Gastrocnemius medialis (tissue), 4 donors: ENCODE results near the gene COG1. TPM values are rescaled to one million over a fixed set of nuclear protein-coding genes. Genes with fewer than 3 reads are reported as not detected.

Experiments used
- ATAC-seq, 2 donors: fragments of 150-250 bp; one replicate each; pipeline ENCODE4 v1.9.1; 2016
- DNase-seq, 2 donors: peaks; one replicate each; pipeline ENCODE4 v3.0.0-alpha.2; 2019
- H3K27ac ChIP-seq, 4 donors: fragments of 200-600 bp; sonication (generic); 1 replicate in 1 of 4; 2 replicates in 3 of 4; pipeline ENCODE4 v1.5.1; 2016 to 2018; ENCODE audit warnings: mild to moderate bottlenecking in 2 of 4, moderate library complexity in 1 of 4
- H3K27me3 ChIP-seq, 3 donors: fragments of 200-600 bp; sonication (generic) in 2 of 3; 1 replicate in 1 of 3; 2 replicates in 2 of 3; pipeline versions ENCODE4 v1.5.1 to v1.6.0; 2016 to 2019; ENCODE audit warnings: mild to moderate bottlenecking in 1 of 3, moderate library complexity in 1 of 3
- H3K36me3 ChIP-seq, 2 donors: fragments of 200-600 bp; sonication (generic) in 1 of 2; one replicate each; pipeline ENCODE4 v1.5.1; 2017 to 2018
- H3K4me1 ChIP-seq, 2 donors: fragments of 200-600 bp; sonication (generic) in 1 of 2; one replicate each; pipeline ENCODE4 v1.5.1; 2016 to 2017; ENCODE audit warnings: mild to moderate bottlenecking in 2 of 2
- H3K4me3 ChIP-seq, 4 donors: fragments of 200-600 bp; sonication (generic) in 3 of 4; 1 replicate in 1 of 4; 2 replicates in 3 of 4; pipeline ENCODE4 v1.5.1; 2016 to 2019; ENCODE audit warnings: mild to moderate bottlenecking in 2 of 4
- H3K9me3 ChIP-seq, 3 donors: fragments of 200-600 bp; sonication (generic) in 2 of 3; 1 replicate in 1 of 3; 2 replicates in 2 of 3; pipeline ENCODE4 v1.5.1; 2016 to 2019
- POLR2A ChIP-seq, 2 donors: fragments of 450-650 bp; IDR thresholded peaks; one replicate each; pipeline ENCODE4 v1.6.1; 2017; ENCODE audit warnings: antibody characterized with exemption in 2 of 2, mild to moderate bottlenecking in 2 of 2, moderate library complexity in 2 of 2
- in situ Hi-C, 4 donors: fragments of 200-750 bp; cut with MboI; loops; one replicate each; pipeline versions ENCODE4 v1.15.0 to v1.8.0; 2017; ENCODE audit warnings: low sequenced_read_pairs in 4 of 4
- intact Hi-C: fragments of 100-400 bp; cut with DNase I; formaldehyde crosslinking; loops from one replicate; pipeline ENCODE4 v1.15.1; 2023; ENCODE audit warnings: low total_unique reads
- total RNA-seq, 4 donors: library from RNA; depleted of rRNA; stranded (reverse); fragments of >200 nt; gene quantifications; one replicate each; pipeline versions ENCODE4 v1.1.0 to v1.2.3, GENCODE V29; 2016
- TF ChIP-seq, protein P1 (sequence below), 5 experiments: fragments of 450-650 bp in 3 of 5; fragments of 200-600 bp in 2 of 5; sonication (generic) in 2 of 5; IDR thresholded peaks in 4 of 5; conservative IDR thresholded peaks in 1 of 5; 1 replicate in 4 of 5; 2 replicates in 1 of 5; pipeline ENCODE4 v1.5.1; 2016 to 2019; ENCODE audit warnings: antibody characterized with exemption in 5 of 5, mild to moderate bottlenecking in 3 of 5, moderate library complexity in 3 of 5

COG1 gene
- total RNA-seq, 4 donors from 2014 or later, result 21.2 to 34.7 (median 26.7) TPM

DNA sequence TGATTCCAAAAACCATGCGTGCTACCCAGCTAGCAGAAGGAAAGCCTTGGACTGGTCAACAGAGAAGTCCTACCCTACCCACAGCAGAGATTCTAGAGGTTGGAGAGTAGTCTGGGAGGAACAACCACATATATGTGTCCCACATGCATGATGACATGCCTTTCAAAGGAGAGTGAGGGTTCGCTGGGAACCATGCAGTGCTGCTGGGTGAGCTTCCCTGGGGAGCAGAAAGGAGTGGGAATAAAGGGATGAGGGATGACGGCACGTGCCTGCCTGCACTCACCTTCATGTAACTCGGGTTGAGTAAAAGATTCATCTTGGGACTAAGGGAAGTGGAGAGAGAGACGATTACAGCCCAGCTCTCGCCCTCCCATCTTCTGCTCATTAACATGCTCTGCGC, 59.0 kb downstream of the COG1 start:
- no peak for ATAC-seq
- H3K4me3 ChIP-seq, result no peak overlapping the region
- DNase-seq, result no peak
- H3K36me3 ChIP-seq, result peaks cover 0 to 6% of the 10 kb centered on the region in 2 donors
- H3K27ac ChIP-seq, result no peak overlapping the region
- no peaks in the 10 kb centered on the region for H3K4me1 ChIP-seq
- no peaks in the 10 kb centered on the region for H3K27me3 ChIP-seq
- H3K9me3 ChIP-seq, result no peaks in the 10 kb centered on the region
- TF ChIP-seq, protein P1, sequence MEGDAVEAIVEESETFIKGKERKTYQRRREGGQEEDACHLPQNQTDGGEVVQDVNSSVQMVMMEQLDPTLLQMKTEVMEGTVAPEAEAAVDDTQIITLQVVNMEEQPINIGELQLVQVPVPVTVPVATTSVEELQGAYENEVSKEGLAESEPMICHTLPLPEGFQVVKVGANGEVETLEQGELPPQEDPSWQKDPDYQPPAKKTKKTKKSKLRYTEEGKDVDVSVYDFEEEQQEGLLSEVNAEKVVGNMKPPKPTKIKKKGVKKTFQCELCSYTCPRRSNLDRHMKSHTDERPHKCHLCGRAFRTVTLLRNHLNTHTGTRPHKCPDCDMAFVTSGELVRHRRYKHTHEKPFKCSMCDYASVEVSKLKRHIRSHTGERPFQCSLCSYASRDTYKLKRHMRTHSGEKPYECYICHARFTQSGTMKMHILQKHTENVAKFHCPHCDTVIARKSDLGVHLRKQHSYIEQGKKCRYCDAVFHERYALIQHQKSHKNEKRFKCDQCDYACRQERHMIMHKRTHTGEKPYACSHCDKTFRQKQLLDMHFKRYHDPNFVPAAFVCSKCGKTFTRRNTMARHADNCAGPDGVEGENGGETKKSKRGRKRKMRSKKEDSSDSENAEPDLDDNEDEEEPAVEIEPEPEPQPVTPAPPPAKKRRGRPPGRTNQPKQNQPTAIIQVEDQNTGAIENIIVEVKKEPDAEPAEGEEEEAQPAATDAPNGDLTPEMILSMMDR (IDR thresholded peaks at IDR 0.05 in 4 of 5, conservative IDR thresholded peaks at IDR 0.05 in 1 of 5), result no peak
- TF ChIP-seq POLR2A (IDR thresholded peaks at IDR 0.05), result no peak
- in situ Hi-C loops, result loop anchor here in 3 of 4 donors (5.0 to 10.0 kb wide), 2 partner anchors 63 to 120 kb away; partner anchors contain the start of gene CDC42EP4 (in 1 of the 3)
- intact Hi-C loops, result no loop called here

DNA sequence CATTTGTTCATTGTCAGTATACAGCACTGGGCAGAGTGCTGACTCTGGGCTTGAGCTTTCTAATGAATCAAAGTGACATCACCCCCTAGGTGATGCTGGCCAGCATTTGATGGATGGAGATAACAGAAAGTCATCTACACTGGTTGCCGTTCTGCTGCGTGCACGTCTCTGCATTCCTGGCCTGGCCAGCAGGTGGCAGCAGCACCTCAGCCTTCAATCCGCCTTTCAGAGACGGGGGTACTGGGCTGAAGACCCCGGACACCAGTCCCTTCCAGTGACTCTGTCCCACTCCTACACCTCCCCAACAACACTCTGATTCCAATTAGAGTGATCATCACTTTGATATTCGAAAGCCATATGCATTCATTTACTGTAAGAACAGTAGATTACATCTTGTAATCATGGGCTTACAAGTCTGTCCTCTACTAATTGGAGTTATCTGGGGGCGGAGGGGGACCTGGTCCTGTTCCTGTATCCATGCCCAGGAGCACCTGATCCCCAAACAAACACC, 62.9 kb downstream of the COG1 start:
- H3K9me3 ChIP-seq, result no peaks in the 10 kb centered on the region
- H3K4me1 ChIP-seq, result no peaks in the 10 kb centered on the region
- no peak overlapping the region for H3K27ac ChIP-seq
- no peaks in the 10 kb centered on the region for H3K27me3 ChIP-seq
- intact Hi-C loops, result loop anchor here (1.0 kb wide), 1 partner anchor 115 kb away; no protein-coding TSS in a partner anchor
- DNase-seq, result peak in 1 of 2 donors; percentile 15
- no peak for TF ChIP-seq POLR2A (IDR thresholded peaks at IDR 0.05)
- TF ChIP-seq, protein P1 (IDR thresholded peaks at IDR 0.05 in 4 of 5, conservative IDR thresholded peaks at IDR 0.05 in 1 of 5), result peak; percentile 95 to 98 (median 97)
- in situ Hi-C loops, result loop anchor here in 2 of 4 donors (5.0 to 10.0 kb wide), 2 partner anchors 59 to 117 kb away; partner anchors contain the start of gene CDC42EP4 (in 1 of the 2)
- no peak overlapping the region for H3K4me3 ChIP-seq
- no peaks in the 10 kb centered on the region for H3K36me3 ChIP-seq
- peak; percentile 60 to 75 for ATAC-seq

DNA sequence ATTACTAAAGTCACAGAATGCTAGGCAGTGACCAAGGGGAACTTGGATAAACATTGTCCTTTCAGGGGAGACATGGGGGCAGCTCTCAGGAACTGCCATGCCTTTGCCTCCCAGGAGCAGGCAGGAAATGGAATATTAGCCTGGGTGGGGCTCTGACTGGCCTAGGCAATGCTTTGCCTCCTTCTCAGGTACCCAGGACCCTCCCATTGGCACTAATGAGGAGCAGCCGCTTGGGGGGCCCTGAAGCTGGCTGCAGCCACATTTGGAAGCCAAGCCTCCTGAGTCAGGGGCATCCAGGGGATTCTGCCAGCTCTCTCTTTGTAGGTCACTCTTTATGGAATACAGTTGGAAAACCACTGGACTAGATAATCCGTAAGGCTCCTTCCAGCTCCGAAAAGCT, 63.4 kb downstream of the COG1 start:
- H3K4me1 ChIP-seq, result no peaks in the 10 kb centered on the region
- H3K27ac ChIP-seq, result no peak overlapping the region
- intact Hi-C loops (no loop called here), in situ Hi-C loops (loop anchor here in 2 of 4 donors (5.0 to 10.0 kb wide), 2 partner anchors 59 to 116 kb away; partner anchors contain the start of gene CDC42EP4 (in 1 of the 2))
- ATAC-seq (no peak), DNase-seq (no peak)
- no peaks in the 10 kb centered on the region for H3K27me3 ChIP-seq
- no peak overlapping the region for H3K4me3 ChIP-seq
- H3K36me3 ChIP-seq, result no peaks in the 10 kb centered on the region
- no peaks in the 10 kb centered on the region for H3K9me3 ChIP-seq
- TF ChIP-seq, protein P1 (IDR thresholded peaks at IDR 0.05 in 4 of 5, conservative IDR thresholded peaks at IDR 0.05 in 1 of 5), result no peak
- TF ChIP-seq POLR2A (IDR thresholded peaks at IDR 0.05), result no peak

DNA sequence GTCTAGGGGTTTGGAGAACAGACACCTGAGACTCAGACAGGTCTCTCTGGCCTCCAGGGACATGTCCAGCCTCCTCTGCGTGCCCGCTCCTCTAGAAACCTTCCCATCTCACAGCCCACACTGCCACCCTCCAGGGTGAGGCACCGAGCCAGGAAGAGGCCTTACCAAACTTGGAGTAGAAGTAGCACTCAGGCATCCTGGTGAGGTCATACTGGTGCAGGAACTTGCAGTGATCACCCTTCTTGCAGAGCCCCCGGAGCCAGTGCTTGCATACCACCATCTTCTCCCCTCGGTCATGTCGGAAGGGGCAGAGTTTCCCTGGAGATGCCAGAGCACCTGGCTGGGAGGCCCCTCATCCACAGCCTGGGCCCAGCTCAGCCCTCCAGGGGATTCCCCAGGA, 64.7 kb downstream of the COG1 start:
- in situ Hi-C loops, result loop anchor here in 2 of 4 donors (5.0 to 10.0 kb wide), 2 partner anchors 57 to 115 kb away; partner anchors contain the start of gene CDC42EP4 (in 1 of the 2)
- TF ChIP-seq POLR2A (IDR thresholded peaks at IDR 0.05), result no peak
- TF ChIP-seq, protein P1 (IDR thresholded peaks at IDR 0.05 in 4 of 5, conservative IDR thresholded peaks at IDR 0.05 in 1 of 5), result no peak

More for the DNA sequence above, 64.7 kb downstream of the COG1 start:
- Histone ChIP-seq H3K9me3 (no peaks in the 10 kb centered on the region), H3K36me3 (no peaks in the 10 kb centered on the region), H3K4me1 (no peaks in the 10 kb centered on the region), H3K27ac (no peak overlapping the region), H3K27me3 (no peaks in the 10 kb centered on the region), H3K4me3 (no peak overlapping the region)
- intact Hi-C loops, result no loop called here
- ATAC-seq (no peak), DNase-seq (no peak)

Other genes starting within 250 kb of the COG1 start
- gene SLC39A11, start 100.4 kb upstream of the COG1 start, total RNA-seq, result 10 to 100 TPM in 2 of 4 donors, 1 to 10 TPM in 2; 7.6 to 28.4 (median 10.7) TPM
- 1 to 10 TPM in 2 of 4 donors, under 1 TPM in 2; 0.31 to 2.3 (median 0.82) TPM for gene SSTR2, start 28.0 kb upstream of the COG1 start, total RNA-seq
- not detected for gene CPSF4L, start 68.8 kb downstream of the COG1 start, total RNA-seq
- gene CDC42EP4, start 118.9 kb downstream of the COG1 start, total RNA-seq, result 10 to 100 TPM; 35.8 to 57.0 (median 47.1) TPM